Panc1 (cell line): Measurements from ENCODE around the gene C1QC. TPM values are rescaled to one million over a fixed set of nuclear protein-coding genes. Genes with fewer than 3 reads are reported as not detected.

ENCODE experiments used
- ATAC-seq: fragments of 200-7000 bp; cut with Tn5 transposase; 2 replicates; pipeline ENCODE4 v1.9.1; 2020; ENCODE audit warnings: mild to moderate bottlenecking, moderate library complexity
- BruUV-seq: library from RNA; stranded (reverse); fragments of 400-500 nt; replicated peaks from 2 replicates; lab custom pipeline; 2021; lab: Mats Ljungman, UMichigan
- CTCF ChIA-PET: fragments of 300-600 bp; sonication (Branson Sonifier 250); formaldehyde crosslinking; loops from one replicate; lab custom pipeline; 2022; ENCODE audit warnings: antibody characterized with exemption; lab: Charles Lee
- POLR2A ChIA-PET: fragments of 300-600 bp; sonication (Branson Sonifier 250); formaldehyde crosslinking; loops from one replicate; lab custom pipeline; 2022; ENCODE audit warnings: antibody characterized with exemption; lab: Charles Lee
- DNase-seq: peaks from one replicate; pipeline ENCODE4 v3.0.0-alpha.2; 2010; ENCODE audit warnings: low read depth, low spot score
- H3K27ac ChIP-seq: 2 replicates; pipeline ENCODE4 v1.5.1; 2011; ENCODE audit warnings: mild to moderate bottlenecking, low read length, inconsistent platforms
- H3K27me3 ChIP-seq: fragments of 200-500 bp; sonication (Bioruptor generic); 2 replicates; pipeline ENCODE4 v1.6.0; 2014; ENCODE audit warnings: low read length, inconsistent platforms; ENCODE audit not compliant: control insufficient read depth, insufficient read depth
- H3K36me3 ChIP-seq: fragments of 200-500 bp; sonication (Bioruptor generic); 2 replicates; pipeline ENCODE4 v1.5.1; 2014; ENCODE audit warnings: inconsistent platforms, mild to moderate bottlenecking, low read length, moderate library complexity; ENCODE audit not compliant: control insufficient read depth, insufficient read depth
- H3K4me1 ChIP-seq: 2 replicates; pipeline ENCODE4 v1.5.1; 2011; ENCODE audit warnings: inconsistent platforms, mild to moderate bottlenecking, low read length, moderate library complexity; ENCODE audit not compliant: control insufficient read depth, insufficient read depth
- H3K4me3 ChIP-seq, 2 experiments: 2 replicates each; pipeline ENCODE4 v1.5.1; 2011 to 2012; ENCODE audit warnings: low read depth in 2 of 2, low read length in 2 of 2, mild to moderate bottlenecking in 2 of 2, inconsistent platforms in 1 of 2, moderate library complexity in 1 of 2
- H3K9me3 ChIP-seq: fragments of 200-500 bp; sonication (Bioruptor generic); 2 replicates; pipeline ENCODE4 v1.5.1; 2014; ENCODE audit warnings: low read depth, mild to moderate bottlenecking, inconsistent platforms, low read length, moderate library complexity; ENCODE audit not compliant: control insufficient read depth, insufficient read depth
- CTCF ChIP-seq: fragments of 450-650 bp; IDR thresholded peaks from 2 replicates; pipeline ENCODE4 v1.5.1; 2017; ENCODE audit warnings: mild to moderate bottlenecking
- POLR2AphosphoS5 ChIP-seq: IDR thresholded peaks from 2 replicates; pipeline ENCODE4 v1.6.1; 2012; ENCODE audit warnings: mild to moderate bottlenecking, low read depth, low read length, moderate library complexity
- REST ChIP-seq, 2 experiments: IDR thresholded peaks; 2 replicates each; pipeline ENCODE4 v1.6.1; 2011 to 2012; ENCODE audit warnings: low read depth in 2 of 2, control low read depth in 1 of 2, low read length in 1 of 2, mild to moderate bottlenecking in 1 of 2, moderate library complexity in 1 of 2; ENCODE audit not compliant: insufficient read depth in 1 of 2
- SIN3A ChIP-seq: IDR thresholded peaks from 2 replicates; pipeline ENCODE4 v1.6.1; 2012; ENCODE audit warnings: low read depth, mild to moderate bottlenecking, low read length, moderate library complexity, borderline replicate concordance; ENCODE audit not compliant: insufficient read depth
- TCF7L2 ChIP-seq: IDR thresholded peaks from 2 replicates; pipeline ENCODE4 v1.6.1; 2011; ENCODE audit warnings: mild to moderate bottlenecking, low read depth, low read length, inconsistent platforms
- in situ Hi-C: cut with HindIII; loops from 2 replicates; pipeline ENCODE4 v1.10.0; 2016; ENCODE audit warnings: low sequenced_read_pairs, low pct_unique_long_range_greater_than_20kb
- intact Hi-C: fragments of 100-400 bp; cut with micrococcal nuclease; formaldehyde crosslinking; loops from one replicate; pipeline ENCODE4 v1.10.0; 2022; ENCODE audit not compliant: unreplicated experiment
- total RNA-seq: library from RNA; stranded (reverse); gene quantifications from one replicate; pipeline ENCODE4 v1.2.1, GENCODE V29; 2021; ENCODE audit not compliant: unreplicated experiment

Gene C1QC
- total RNA-seq, 1 experiment from 2014 or later: 0.64 TPM

- no peak for ATAC-seq
- no peaks in the 10 kb centered on the region for H3K4me1 ChIP-seq
- H3K4me3 ChIP-seq: no peak overlapping the region
- no peak overlapping the region for H3K27ac ChIP-seq
- intact Hi-C loops: loop anchor here (5.0 kb wide), 1 partner anchor 117 kb away; no protein-coding TSS in a partner anchor
- CTCF ChIA-PET: no interaction called here
- POLR2A ChIA-PET: no interaction called here
- in situ Hi-C loops: no loop called here
- H3K9me3 ChIP-seq: no peaks in the 10 kb centered on the region
- TF ChIP-seq TCF7L2 (no peak), REST (IDR thresholded peaks at IDR 0.05; ENCODE audit: insufficient read depth in 1 of 2, low read depth in 2 of 2, low read length in 1 of 2) (no peak), POLR2AphosphoS5 (no peak), SIN3A (no peak), CTCF (no peak)
- no peaks in the 10 kb centered on the region for H3K36me3 ChIP-seq
- no peak for DNase-seq
- H3K27me3 ChIP-seq: no peaks in the 10 kb centered on the region
- BruUV-seq: no TSS peak
Measured at GRCh38 chr1:22643928-22644327, 495 bp downstream of the C1QC start.

- in situ Hi-C loops: no loop called here
- CTCF ChIA-PET: no interaction called here
- Histone ChIP-seq H3K9me3 (no peaks in the 10 kb centered on the region), H3K36me3 (no peaks in the 10 kb centered on the region), H3K27me3 (no peaks in the 10 kb centered on the region), H3K4me1 (no peaks in the 10 kb centered on the region), H3K27ac (no peak overlapping the region), H3K4me3 (no peak overlapping the region)
- intact Hi-C loops: no loop called here
- BruUV-seq: no TSS peak
- no peak for TF ChIP-seq CTCF
- TF ChIP-seq REST (IDR thresholded peaks at IDR 0.05; ENCODE audit: insufficient read depth in 1 of 2, low read depth in 2 of 2, low read length in 1 of 2): no peak
- no peak for DNase-seq
- POLR2A ChIA-PET: no interaction called here
- no peak for ATAC-seq
Measured at GRCh38 chr1:22645931-22646330, 2.5 kb downstream of the C1QC start.
